Osteoblast (primary cell): ENCODE data around the gene ADAMTS19. TPM values are rescaled to one million over a fixed set of nuclear protein-coding genes. Genes with fewer than 3 reads are reported as not detected.

Experiments
- DNase-seq: peaks from one replicate; pipeline ENCODE4 v3.0.0; 2011; ENCODE audit warnings: low spot score, mixed read lengths; ENCODE audit not compliant: insufficient read length; ENCODE audit errors: missing footprints
- H2AFZ ChIP-seq: 2 replicates; pipeline ENCODE4 v1.6.0; 2011; ENCODE audit warnings: mild to moderate bottlenecking, low read length
- H3K27ac ChIP-seq: 2 replicates; pipeline ENCODE4 v1.5.1; 2011; ENCODE audit warnings: mild to moderate bottlenecking, low read depth, low read length, moderate library complexity
- H3K27me3 ChIP-seq: 2 replicates; pipeline ENCODE4 v1.6.0; 2012; ENCODE audit warnings: mild to moderate bottlenecking, control low read depth, inconsistent platforms, low read length, moderate library complexity; ENCODE audit not compliant: insufficient read depth
- H3K36me3 ChIP-seq: 2 replicates; pipeline ENCODE4 v1.5.1; 2011; ENCODE audit warnings: mild to moderate bottlenecking, low read length, control low read depth, moderate library complexity; ENCODE audit not compliant: insufficient read depth
- H3K4me1 ChIP-seq: 2 replicates; pipeline ENCODE4 v1.5.1; 2011; ENCODE audit warnings: mild to moderate bottlenecking, low read length, control low read depth, moderate library complexity; ENCODE audit not compliant: insufficient read depth
- H3K4me2 ChIP-seq: 2 replicates; pipeline ENCODE4 v1.6.0; 2011; ENCODE audit warnings: mild to moderate bottlenecking, low read length; ENCODE audit not compliant: insufficient read depth
- H3K4me3 ChIP-seq: fragments of 200-600 bp; sonication (generic); 3 replicates; pipeline ENCODE4 v1.5.1; 2012; ENCODE audit warnings: mild to moderate bottlenecking, low read length, inconsistent platforms; ENCODE audit not compliant: insufficient read depth
- H3K79me2 ChIP-seq: 2 replicates; pipeline ENCODE4 v1.6.0; 2012; ENCODE audit warnings: mild to moderate bottlenecking, low read length, control low read depth, inconsistent platforms; ENCODE audit not compliant: insufficient read depth
- H3K9me3 ChIP-seq: 2 replicates; pipeline ENCODE4 v1.5.1; 2011; ENCODE audit warnings: low read depth, low read length, control low read depth
- H4K20me1 ChIP-seq: 2 replicates; pipeline ENCODE4 v1.6.0; 2012; ENCODE audit warnings: mild to moderate bottlenecking, low read length, control low read depth; ENCODE audit not compliant: insufficient read depth
- CTCF ChIP-seq: IDR thresholded peaks from 2 replicates; pipeline ENCODE4 v1.5.1; 2011; ENCODE audit warnings: mild to moderate bottlenecking, low read depth, low read length, moderate library complexity; ENCODE audit errors: extremely low read depth
- total RNA-seq: library from RNA; depleted of rRNA; stranded (reverse); fragments of >200 nt; gene quantifications from 2 replicates; pipeline ENCODE4 v1.2.3, GENCODE V29; 2012

Gene ADAMTS19
- total RNA-seq, 1 donor, result not detected

DNA sequence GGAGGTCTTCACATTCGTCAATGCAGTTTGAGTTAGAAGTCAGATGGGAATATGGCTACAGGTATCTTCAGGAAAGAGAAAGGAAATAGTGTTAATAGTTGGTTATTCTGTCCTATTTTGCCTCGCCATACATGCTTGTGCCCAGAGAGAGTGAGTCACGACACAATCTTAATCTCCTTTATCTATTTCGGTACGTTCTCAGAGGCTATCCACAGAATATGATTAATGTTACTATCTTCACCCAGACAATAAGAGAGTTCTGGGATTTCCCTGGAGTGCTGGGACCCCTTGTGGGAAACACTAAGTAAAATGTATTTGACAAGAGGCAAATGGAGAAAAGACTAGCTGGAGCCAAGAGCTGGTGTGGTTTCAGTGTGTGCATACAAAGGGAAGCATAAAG lies 313.3 kb downstream of the ADAMTS19 start:
- Histone ChIP-seq H3K27ac (no peak overlapping the region), H3K4me3 (no peak overlapping the region), H3K9me3 (no peaks in the 10 kb centered on the region), H3K36me3 (no peaks in the 10 kb centered on the region), H3K27me3 (no peaks in the 10 kb centered on the region), H2AFZ (no peak overlapping the region), H3K4me1 (no peaks in the 10 kb centered on the region), H3K4me2 (no peak overlapping the region), H3K79me2 (no peaks in the 10 kb centered on the region), H4K20me1 (no peaks in the 10 kb centered on the region)
- no peak for DNase-seq
- TF ChIP-seq CTCF, result no peak

GRCh38 chr5:129781594-129781993 lies 321.5 kb downstream of the ADAMTS19 start:
- Histone ChIP-seq H3K27me3 (no peaks in the 10 kb centered on the region), H2AFZ (no peak overlapping the region), H3K36me3 (no peaks in the 10 kb centered on the region), H3K4me1 (no peaks in the 10 kb centered on the region), H3K9me3 (no peaks in the 10 kb centered on the region), H3K79me2 (no peaks in the 10 kb centered on the region), H4K20me1 (no peaks in the 10 kb centered on the region), H3K4me2 (no peak overlapping the region), H3K4me3 (no peak overlapping the region), H3K27ac (no peak overlapping the region)
- no peak for DNase-seq
- TF ChIP-seq CTCF, result no peak
